Measurements from ENCODE around the gene MAL.

DNA sequence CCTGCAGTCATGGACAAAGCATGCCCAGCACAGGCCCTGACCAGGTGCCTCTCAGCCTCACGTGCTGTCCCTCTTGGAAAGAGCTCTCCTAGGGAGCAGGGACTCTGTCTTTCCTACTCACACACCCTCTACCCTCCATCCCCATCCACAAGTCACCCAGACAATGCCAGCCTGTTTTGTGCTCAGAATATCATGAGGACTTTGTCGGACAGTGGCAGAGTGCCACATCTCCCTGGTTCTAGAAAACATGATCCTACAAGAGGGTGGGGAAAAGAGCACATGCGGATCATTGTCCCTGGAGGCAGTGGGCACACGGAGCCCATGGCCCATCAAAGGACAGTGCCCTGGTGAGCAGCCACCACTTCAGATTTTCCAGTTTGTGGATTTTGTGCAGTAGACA is 3.7 kb upstream of the MAL start:
- TF ChIP-seq, protein P1, sequence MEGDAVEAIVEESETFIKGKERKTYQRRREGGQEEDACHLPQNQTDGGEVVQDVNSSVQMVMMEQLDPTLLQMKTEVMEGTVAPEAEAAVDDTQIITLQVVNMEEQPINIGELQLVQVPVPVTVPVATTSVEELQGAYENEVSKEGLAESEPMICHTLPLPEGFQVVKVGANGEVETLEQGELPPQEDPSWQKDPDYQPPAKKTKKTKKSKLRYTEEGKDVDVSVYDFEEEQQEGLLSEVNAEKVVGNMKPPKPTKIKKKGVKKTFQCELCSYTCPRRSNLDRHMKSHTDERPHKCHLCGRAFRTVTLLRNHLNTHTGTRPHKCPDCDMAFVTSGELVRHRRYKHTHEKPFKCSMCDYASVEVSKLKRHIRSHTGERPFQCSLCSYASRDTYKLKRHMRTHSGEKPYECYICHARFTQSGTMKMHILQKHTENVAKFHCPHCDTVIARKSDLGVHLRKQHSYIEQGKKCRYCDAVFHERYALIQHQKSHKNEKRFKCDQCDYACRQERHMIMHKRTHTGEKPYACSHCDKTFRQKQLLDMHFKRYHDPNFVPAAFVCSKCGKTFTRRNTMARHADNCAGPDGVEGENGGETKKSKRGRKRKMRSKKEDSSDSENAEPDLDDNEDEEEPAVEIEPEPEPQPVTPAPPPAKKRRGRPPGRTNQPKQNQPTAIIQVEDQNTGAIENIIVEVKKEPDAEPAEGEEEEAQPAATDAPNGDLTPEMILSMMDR (IDR thresholded peaks at IDR 0.05; ENCODE audit: low read length) = no peak
- TF ChIP-seq EZH2 (IDR thresholded peaks at IDR 0.05; ENCODE audit: borderline replicate concordance, low read length) = no peak

Data from OCI-LY1 (cell line).